WTC11 (cell line): ENCODE results near the gene NCOA1.

ENCODE experiments used
- ATF2 ChIP-seq: sonication (generic); formaldehyde crosslinking; IDR thresholded peaks from 2 replicates; pipeline ENCODE4 v1.8.1; 2022; ENCODE audit warnings: low read depth, missing genetic modification reagents, borderline replicate concordance
- ATF6 ChIP-seq: sonication (generic); formaldehyde crosslinking; IDR thresholded peaks from 2 replicates; pipeline ENCODE4 v1.8.1; 2023; ENCODE audit warnings: mild to moderate bottlenecking, missing genetic modification reagents
- CBFB ChIP-seq: sonication (generic); formaldehyde crosslinking; IDR thresholded peaks from 2 replicates; pipeline ENCODE4 v1.8.1; 2022; ENCODE audit warnings: mild to moderate bottlenecking, low read depth, missing genetic modification reagents
- CTCF ChIP-seq: fragments of 200-600 bp; IDR thresholded peaks from 2 replicates; pipeline ENCODE4 v1.8.0; 2022; ENCODE audit warnings: antibody characterized with exemption
- NR3C1 ChIP-seq: sonication (generic); formaldehyde crosslinking; conservative IDR thresholded peaks from 2 replicates; pipeline ENCODE4 v1.8.1; 2023; ENCODE audit warnings: low read depth, mild to moderate bottlenecking, missing genetic modification reagents
- USF1 ChIP-seq: sonication (generic); formaldehyde crosslinking; IDR thresholded peaks from 2 replicates; pipeline ENCODE4 v1.8.0; 2022; ENCODE audit warnings: mild to moderate bottlenecking, missing genetic modification reagents
- USF2 ChIP-seq: sonication (generic); formaldehyde crosslinking; IDR thresholded peaks from 2 replicates; pipeline ENCODE4 v1.8.1; 2023; ENCODE audit warnings: mild to moderate bottlenecking, missing genetic modification reagents, moderate library complexity

GRCh38 chr2:24474053-24474452 is 17.0 kb upstream of the NCOA1 start:
- TF ChIP-seq CTCF (no peak), USF2 (no peak), ATF2 (no peak), NR3C1 (CRISPR knock-in tag) (no peak), ATF6 (CRISPR knock-in tag) (no peak), CBFB (no peak), USF1 (CRISPR knock-in tag) (no peak)
